Astrocyte of the spinal cord (primary cell): ENCODE results near the gene GIPC2.
"Not testable (repeated sequence)": the region's sequence is repeated elsewhere in the genome, so short reads cannot be mapped to it uniquely, and the experiment has no call there.

ENCODE experiments used
- DNase-seq: peaks from one replicate; pipeline ENCODE4 v3.0.0; 2011; ENCODE audit warnings: low read depth, low spot score
- H3K4me3 ChIP-seq: 2 replicates; pipeline ENCODE4 v1.5.1; 2011; ENCODE audit warnings: low read depth, mild to moderate bottlenecking, low read length, moderate library complexity
- in situ Hi-C: cut with HindIII; loops from 2 replicates; pipeline ENCODE4 v1.10.0; 2017; ENCODE audit warnings: low sequenced_read_pairs
- TF ChIP-seq, protein P1 (sequence below): IDR thresholded peaks from 2 replicates; pipeline ENCODE4 v1.5.1; 2012; ENCODE audit warnings: low read depth, mild to moderate bottlenecking, low read length, inconsistent platforms

Gene GIPC2

DNA sequence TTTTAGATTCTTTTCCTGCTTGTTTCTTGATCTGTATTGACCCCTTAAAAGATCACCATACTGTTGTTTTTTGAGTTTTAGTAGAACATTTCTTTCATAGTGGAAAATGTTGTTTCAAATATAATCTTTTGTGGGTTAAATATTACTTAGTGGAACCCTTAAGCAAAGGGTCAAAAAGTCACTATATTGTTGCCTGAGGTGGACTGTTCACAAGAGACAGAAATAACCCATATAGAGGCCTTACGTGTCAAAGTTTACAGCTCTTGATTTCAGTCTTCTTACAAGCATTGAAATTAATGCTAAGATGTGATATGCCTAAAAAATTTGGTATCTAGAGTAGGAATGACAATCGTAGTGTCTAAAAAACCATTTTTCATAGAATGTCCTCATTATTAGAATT, 34.7 kb upstream of the GIPC2 start:
- TF ChIP-seq, protein P1, sequence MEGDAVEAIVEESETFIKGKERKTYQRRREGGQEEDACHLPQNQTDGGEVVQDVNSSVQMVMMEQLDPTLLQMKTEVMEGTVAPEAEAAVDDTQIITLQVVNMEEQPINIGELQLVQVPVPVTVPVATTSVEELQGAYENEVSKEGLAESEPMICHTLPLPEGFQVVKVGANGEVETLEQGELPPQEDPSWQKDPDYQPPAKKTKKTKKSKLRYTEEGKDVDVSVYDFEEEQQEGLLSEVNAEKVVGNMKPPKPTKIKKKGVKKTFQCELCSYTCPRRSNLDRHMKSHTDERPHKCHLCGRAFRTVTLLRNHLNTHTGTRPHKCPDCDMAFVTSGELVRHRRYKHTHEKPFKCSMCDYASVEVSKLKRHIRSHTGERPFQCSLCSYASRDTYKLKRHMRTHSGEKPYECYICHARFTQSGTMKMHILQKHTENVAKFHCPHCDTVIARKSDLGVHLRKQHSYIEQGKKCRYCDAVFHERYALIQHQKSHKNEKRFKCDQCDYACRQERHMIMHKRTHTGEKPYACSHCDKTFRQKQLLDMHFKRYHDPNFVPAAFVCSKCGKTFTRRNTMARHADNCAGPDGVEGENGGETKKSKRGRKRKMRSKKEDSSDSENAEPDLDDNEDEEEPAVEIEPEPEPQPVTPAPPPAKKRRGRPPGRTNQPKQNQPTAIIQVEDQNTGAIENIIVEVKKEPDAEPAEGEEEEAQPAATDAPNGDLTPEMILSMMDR: no peak
- H3K4me3 ChIP-seq: no peak overlapping the region
- no peak for DNase-seq
- in situ Hi-C loops: no loop called here

DNA sequence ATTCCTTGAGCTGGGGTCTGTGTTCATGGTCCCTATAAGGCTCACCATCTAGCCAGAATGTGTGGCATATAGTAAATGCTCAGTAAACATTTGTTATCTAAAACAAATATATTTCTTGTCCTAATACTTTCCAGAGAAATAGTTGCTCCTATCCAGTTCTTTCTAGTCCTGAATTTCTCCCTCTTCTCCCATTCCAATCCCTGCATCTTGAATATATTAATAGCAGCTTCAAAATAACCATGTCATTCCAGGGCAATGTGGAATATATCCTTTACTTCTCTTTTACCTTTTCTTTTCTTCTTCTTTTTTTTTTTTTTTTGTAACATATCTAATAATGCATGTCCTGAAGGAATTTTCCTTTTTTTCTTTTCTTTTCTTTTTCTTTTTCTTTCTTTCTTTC, 30.6 kb upstream of the GIPC2 start:
- H3K4me3 ChIP-seq: no peak overlapping the region
- TF ChIP-seq, protein P1: no peak
- in situ Hi-C loops: no loop called here
- no peak for DNase-seq

DNA sequence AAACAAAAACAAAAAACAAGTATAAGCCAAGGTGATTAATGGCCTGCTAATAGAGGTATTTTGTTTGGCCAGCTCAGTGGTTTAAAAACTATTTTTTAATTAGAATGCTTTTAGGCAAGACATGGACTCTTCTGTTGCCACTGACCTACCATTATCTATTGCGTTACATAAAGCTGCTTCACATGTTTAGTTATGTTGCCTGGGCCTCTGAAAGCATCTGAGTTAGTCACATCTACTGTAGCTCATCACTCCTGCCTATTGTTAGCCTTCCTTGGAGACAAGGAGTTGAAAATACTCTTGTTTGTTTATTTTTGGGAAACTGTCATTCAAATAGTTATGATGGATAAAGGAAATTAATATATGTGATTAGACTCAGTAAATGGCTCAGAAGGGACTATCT, 26.7 kb upstream of the GIPC2 start:
- in situ Hi-C loops: no loop called here
- no peak for DNase-seq
- TF ChIP-seq, protein P1: no peak
- no peak overlapping the region for H3K4me3 ChIP-seq

DNA sequence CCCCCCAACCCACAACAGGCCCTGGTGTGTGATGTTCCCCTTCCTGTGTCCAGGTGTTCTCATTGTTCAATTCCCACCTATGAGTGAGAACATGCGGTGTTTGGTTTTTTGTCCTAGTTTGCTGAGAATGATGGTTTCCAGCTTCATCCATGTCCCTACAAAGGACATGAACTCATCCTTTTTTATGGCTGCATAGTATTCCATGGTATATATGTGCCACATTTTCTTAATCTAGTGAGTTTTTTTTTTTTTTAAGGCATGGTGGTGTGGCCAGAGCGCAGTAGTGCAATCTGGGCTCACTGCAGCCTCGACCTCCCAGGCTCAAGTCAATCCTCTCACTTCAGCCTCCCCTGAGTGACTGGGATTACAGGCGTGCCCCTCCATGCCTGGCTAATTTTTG, 24.6 kb upstream of the GIPC2 start:
- H3K4me3 ChIP-seq, in situ Hi-C loops, DNase-seq: not testable (repeated sequence)

DNA sequence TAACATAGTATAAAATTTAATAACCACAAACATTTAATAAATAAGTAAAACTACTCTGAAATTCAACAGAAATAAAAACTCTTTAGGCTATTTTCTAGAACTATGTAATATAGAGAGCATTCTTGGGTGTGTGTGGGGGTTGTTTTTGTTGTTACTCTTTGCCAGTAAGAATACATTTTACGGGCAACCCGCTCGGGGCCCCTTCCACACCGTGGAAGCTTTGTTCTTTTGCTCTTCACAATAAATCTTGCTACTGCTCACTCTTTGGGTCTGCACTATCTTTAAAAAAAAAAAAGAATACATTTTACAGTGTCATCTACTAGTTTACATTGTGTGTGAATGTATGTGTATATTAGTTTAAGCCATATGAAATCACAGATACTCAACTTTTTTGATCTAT, 16.0 kb upstream of the GIPC2 start:
- in situ Hi-C loops: no loop called here
- TF ChIP-seq, protein P1: no peak
- DNase-seq: no peak
- no peak overlapping the region for H3K4me3 ChIP-seq

DNA sequence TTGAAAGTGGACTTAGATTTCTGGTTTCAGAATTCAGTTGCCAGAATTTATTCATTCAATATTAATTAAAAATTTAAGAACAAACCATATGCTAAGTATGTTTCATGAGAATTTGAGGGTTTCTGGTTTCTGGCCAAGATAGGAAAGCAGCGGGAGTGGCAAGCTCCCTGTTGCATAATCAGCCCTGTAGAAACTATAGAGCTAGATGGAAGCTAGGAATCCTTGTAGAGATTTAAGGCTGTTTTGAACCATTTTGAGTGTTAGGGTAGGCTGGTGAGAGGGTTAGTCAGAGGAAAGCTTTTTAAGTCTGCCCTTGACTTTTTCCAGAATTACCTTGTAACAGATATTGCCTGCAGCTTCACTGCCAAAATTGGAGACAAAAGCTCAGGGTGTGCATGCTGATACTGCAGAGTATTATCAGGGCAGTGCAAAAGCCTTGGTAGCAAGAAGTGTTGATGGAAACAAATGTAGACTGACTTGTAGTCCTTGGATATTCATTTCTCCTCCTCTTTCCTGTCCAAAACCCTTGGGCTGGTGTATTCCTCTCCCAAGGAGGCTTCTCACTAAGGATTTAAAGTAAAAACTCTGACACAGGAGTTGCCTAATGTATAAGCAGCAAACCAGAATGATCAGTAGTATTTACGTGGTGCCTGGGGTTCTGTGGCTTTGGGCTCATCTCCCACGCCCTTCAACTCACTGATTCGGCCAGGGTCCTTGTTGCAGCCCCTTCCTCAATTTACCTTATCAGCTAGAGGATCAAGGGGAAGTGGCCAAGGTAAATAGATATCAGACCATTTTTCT, 12.6 kb upstream of the GIPC2 start:
- H3K4me3 ChIP-seq: no peak overlapping the region
- no peak for DNase-seq
- TF ChIP-seq, protein P1: no peak
- in situ Hi-C loops: no loop called here

DNA sequence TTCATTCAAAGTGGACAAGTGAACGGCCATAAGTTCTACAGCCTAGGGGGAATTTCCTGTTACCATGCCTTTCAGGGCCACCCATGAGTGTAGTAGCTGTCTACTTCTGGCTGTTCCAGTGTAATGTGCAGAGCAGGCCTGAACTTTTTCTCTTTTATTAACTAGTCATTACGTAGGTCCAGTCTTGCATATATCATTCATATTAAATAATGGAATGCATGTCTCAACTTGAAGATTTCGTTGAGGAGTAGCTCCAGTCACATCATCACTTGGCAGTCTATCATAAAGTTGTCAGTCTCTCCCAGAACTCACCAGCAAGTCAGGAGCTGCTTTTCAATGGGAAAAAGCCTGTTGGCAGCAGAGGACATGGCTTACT, 12.0 kb upstream of the GIPC2 start:
- TF ChIP-seq, protein P1: no peak
- DNase-seq: no peak
- H3K4me3 ChIP-seq: no peak overlapping the region
- in situ Hi-C loops: no loop called here
